ENCODE results near the gene ITGB3.

The ITGB3 gene

DNA sequence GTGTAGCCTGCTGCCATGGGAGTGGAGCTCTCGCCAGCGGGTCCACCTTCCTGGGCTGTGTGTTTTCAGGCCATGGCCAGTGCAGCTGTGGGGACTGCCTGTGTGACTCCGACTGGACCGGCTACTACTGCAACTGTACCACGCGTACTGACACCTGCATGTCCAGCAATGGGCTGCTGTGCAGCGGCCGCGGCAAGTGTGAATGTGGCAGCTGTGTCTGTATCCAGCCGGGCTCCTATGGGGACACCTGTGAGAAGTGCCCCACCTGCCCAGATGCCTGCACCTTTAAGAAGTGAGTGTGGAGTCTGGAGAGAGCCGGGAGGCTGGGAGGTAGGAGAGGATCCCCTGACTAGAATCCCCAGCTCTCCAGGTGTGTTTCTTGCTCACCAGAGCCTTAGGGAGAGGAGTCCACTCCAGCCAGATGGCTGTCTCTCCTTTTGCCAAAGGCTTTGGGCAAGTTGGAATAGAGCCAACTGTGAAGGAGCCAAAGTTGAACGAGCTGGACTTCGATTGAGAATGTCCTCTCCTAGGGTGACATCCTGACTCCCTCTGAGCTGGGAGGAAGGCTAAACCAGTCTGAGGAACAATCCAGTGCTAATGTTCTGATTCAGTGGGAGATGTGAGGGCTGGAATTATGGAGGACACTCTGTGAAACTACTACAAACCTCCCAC is 45.7 kb downstream of the ITGB3 start:
- TF ChIP-seq, protein P1, sequence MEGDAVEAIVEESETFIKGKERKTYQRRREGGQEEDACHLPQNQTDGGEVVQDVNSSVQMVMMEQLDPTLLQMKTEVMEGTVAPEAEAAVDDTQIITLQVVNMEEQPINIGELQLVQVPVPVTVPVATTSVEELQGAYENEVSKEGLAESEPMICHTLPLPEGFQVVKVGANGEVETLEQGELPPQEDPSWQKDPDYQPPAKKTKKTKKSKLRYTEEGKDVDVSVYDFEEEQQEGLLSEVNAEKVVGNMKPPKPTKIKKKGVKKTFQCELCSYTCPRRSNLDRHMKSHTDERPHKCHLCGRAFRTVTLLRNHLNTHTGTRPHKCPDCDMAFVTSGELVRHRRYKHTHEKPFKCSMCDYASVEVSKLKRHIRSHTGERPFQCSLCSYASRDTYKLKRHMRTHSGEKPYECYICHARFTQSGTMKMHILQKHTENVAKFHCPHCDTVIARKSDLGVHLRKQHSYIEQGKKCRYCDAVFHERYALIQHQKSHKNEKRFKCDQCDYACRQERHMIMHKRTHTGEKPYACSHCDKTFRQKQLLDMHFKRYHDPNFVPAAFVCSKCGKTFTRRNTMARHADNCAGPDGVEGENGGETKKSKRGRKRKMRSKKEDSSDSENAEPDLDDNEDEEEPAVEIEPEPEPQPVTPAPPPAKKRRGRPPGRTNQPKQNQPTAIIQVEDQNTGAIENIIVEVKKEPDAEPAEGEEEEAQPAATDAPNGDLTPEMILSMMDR (IDR thresholded peaks at IDR 0.05; ENCODE audit: borderline replicate concordance, extremely low read depth, low read length, poor library complexity, severe bottlenecking): no peak
- no peak for TF ChIP-seq EZH2 (IDR thresholded peaks at IDR 0.05; ENCODE audit: borderline replicate concordance, low read depth, low read length, severe bottlenecking)
- H2AFZ ChIP-seq (ENCODE audit: low read depth, low read length): no peak overlapping the region
- ATAC-seq (ENCODE audit: insufficient read depth, low read depth): no peak

DNA sequence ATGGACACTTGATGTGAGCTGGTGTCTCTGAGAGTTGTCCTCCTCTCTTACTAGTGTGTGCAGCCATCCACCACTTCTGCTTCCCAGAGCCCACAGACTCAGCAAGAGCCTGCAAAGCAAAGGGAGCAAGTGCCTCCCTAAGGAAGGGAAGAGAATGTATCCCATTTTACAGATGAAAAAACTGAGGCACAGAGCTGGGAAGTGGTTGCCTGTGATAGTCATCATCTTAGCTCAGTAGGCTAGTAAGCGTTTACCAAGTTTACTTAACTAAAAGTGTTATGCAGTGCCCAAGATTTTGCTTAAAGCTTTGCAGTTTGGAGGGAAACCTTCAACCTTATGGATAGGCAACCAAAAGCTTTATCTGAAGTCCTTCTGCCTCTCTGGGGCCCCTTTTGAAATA is 47.1 kb downstream of the ITGB3 start:
- 0 out of 2 replicates have a peak, but pooled peaks cover 4% of the 10 kb centered on the region for H3K36me3 ChIP-seq (ENCODE audit: insufficient read depth, low read length)
- no peaks in the 10 kb centered on the region for H3K9me3 ChIP-seq (ENCODE audit: insufficient read depth, low read length, severe bottlenecking)
- H3K27ac ChIP-seq (ENCODE audit: low read length): no peak overlapping the region
- no peak overlapping the region for H3K9ac ChIP-seq (ENCODE audit: low read depth, low read length)
- ATAC-seq (ENCODE audit: insufficient read depth, low read depth): no peak
- H3K79me2 ChIP-seq (ENCODE audit: insufficient read depth, low read length): no peaks in the 10 kb centered on the region
- no peak for DNase-seq
- H3K4me1 ChIP-seq (ENCODE audit: insufficient read depth, low read length): no peaks in the 10 kb centered on the region
- no peaks in the 10 kb centered on the region for H3K27me3 ChIP-seq (ENCODE audit: insufficient read depth, low read length, poor library complexity)
- no peaks in the 10 kb centered on the region for H4K20me1 ChIP-seq (ENCODE audit: insufficient read depth, low read length)
- H3K4me3 ChIP-seq (ENCODE audit: low read depth in 1 of 2, low read length in 2 of 2): no peak overlapping the region
- no peak overlapping the region for H2AFZ ChIP-seq (ENCODE audit: low read depth, low read length)
- TF ChIP-seq, protein P1 (IDR thresholded peaks at IDR 0.05; ENCODE audit: borderline replicate concordance, extremely low read depth, low read length, poor library complexity, severe bottlenecking): no peak
- no peak for TF ChIP-seq EZH2 (IDR thresholded peaks at IDR 0.05; ENCODE audit: borderline replicate concordance, low read depth, low read length, severe bottlenecking)
- no peak overlapping the region for H3K4me2 ChIP-seq (ENCODE audit: insufficient read depth, low read length)

More for the DNA sequence above, 45.7 kb downstream of the ITGB3 start:
- Histone ChIP-seq H3K27ac (ENCODE audit: low read length) (no peak overlapping the region), H3K36me3 (ENCODE audit: insufficient read depth, low read length) (0 out of 2 replicates have a peak, but pooled peaks cover 4% of the 10 kb centered on the region), H4K20me1 (ENCODE audit: insufficient read depth, low read length) (no peaks in the 10 kb centered on the region), H3K4me3 (ENCODE audit: low read depth in 1 of 2, low read length in 2 of 2) (no peak overlapping the region), H3K9me3 (ENCODE audit: insufficient read depth, low read length, severe bottlenecking) (no peaks in the 10 kb centered on the region), H3K4me2 (ENCODE audit: insufficient read depth, low read length) (no peak overlapping the region), H3K27me3 (ENCODE audit: insufficient read depth, low read length, poor library complexity) (no peaks in the 10 kb centered on the region), H3K9ac (ENCODE audit: low read depth, low read length) (no peak overlapping the region), H3K79me2 (ENCODE audit: insufficient read depth, low read length) (no peaks in the 10 kb centered on the region), H3K4me1 (ENCODE audit: insufficient read depth, low read length) (no peaks in the 10 kb centered on the region)
- no peak for DNase-seq

DNA sequence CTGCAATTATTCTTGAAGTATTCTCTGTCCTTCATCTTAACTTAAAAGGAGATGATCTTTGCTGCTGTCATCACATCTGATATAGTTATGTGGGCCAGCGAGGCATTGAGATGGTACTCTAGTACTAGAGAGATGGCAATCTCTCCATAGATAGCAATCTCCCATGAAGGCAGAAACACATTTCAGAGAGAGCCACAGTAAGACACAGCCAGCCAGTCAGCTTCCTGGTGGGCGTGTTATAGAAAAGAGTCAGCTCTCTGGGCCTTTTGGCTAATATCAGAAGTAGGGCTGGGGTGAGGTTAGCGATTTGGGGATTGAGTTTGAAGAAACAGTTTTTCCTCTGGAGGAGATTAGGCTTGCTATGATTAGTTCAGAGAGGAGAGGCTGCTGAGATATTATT is 47.5 kb downstream of the ITGB3 start:
- H3K27ac ChIP-seq (ENCODE audit: low read length): no peak overlapping the region

More for the DNA sequence above, 47.5 kb downstream of the ITGB3 start:
- Histone ChIP-seq H3K4me3 (ENCODE audit: low read depth in 1 of 2, low read length in 2 of 2) (no peak overlapping the region), H3K4me2 (ENCODE audit: insufficient read depth, low read length) (no peak overlapping the region), H3K9ac (ENCODE audit: low read depth, low read length) (no peak overlapping the region), H4K20me1 (ENCODE audit: insufficient read depth, low read length) (no peaks in the 10 kb centered on the region), H3K79me2 (ENCODE audit: insufficient read depth, low read length) (no peaks in the 10 kb centered on the region), H3K4me1 (ENCODE audit: insufficient read depth, low read length) (no peaks in the 10 kb centered on the region), H3K27me3 (ENCODE audit: insufficient read depth, low read length, poor library complexity) (no peaks in the 10 kb centered on the region), H3K9me3 (ENCODE audit: insufficient read depth, low read length, severe bottlenecking) (no peaks in the 10 kb centered on the region), H3K36me3 (ENCODE audit: insufficient read depth, low read length) (0 out of 2 replicates have a peak, but pooled peaks cover 4% of the 10 kb centered on the region), H2AFZ (ENCODE audit: low read depth, low read length) (no peak overlapping the region)
- 0 out of 3 replicates have a peak, but pooled peaks have one; percentile 35 for ATAC-seq (ENCODE audit: insufficient read depth, low read depth)
- DNase-seq: no peak
- TF ChIP-seq EZH2 (IDR thresholded peaks at IDR 0.05; ENCODE audit: borderline replicate concordance, low read depth, low read length, severe bottlenecking): no peak
- TF ChIP-seq, protein P1 (IDR thresholded peaks at IDR 0.05; ENCODE audit: borderline replicate concordance, extremely low read depth, low read length, poor library complexity, severe bottlenecking): no peak
